H1 (cell line): ENCODE measurements around the gene ENTR1. TPM values are rescaled to one million over a fixed set of nuclear protein-coding genes. Genes with fewer than 3 reads are reported as not detected.

Source experiments
- CTCF ChIA-PET: fragments of 300-600 bp; sonication (Branson Sonifier 250); formaldehyde crosslinking; loops from one replicate; lab custom pipeline; 2021; ENCODE audit not compliant: partially characterized antibody; lab: Charles Lee
- POLR2A ChIA-PET: fragments of 300-600 bp; sonication (Branson Sonifier 250); formaldehyde crosslinking; loops from one replicate; lab custom pipeline; 2021; ENCODE audit warnings: inconsistent platforms; ENCODE audit not compliant: partially characterized antibody; lab: Charles Lee
- DNase-seq, 2 experiments: peaks; one replicate each; pipeline versions ENCODE4 v3.0.0 to v3.0.0-alpha.2; 2010 to 2022; ENCODE audit warnings: low spot score in 2 of 2, low read depth in 1 of 2, mixed read lengths in 1 of 2
- FAIRE-seq: peaks from 2 replicates; lab custom pipeline; 2011; peaks lifted over from hg19 to GRCh38; lab: Jason Lieb, UNC
- H2AFZ ChIP-seq: 2 replicates; pipeline ENCODE4 v1.8.1; 2012; ENCODE audit warnings: low read length, inconsistent platforms
- H2AK5ac ChIP-seq: 2 replicates; pipeline ENCODE4 v1.6.1; 2013; ENCODE audit warnings: low read depth, low read length
- H2BK120ac ChIP-seq: replicated peaks from 2 replicates; pipeline ENCODE3; 2013; ENCODE audit warnings: low read depth, low read length, inconsistent platforms
- H2BK12ac ChIP-seq: 2 replicates; pipeline ENCODE4 v1.6.1; 2013; ENCODE audit warnings: low read depth, low read length
- H2BK15ac ChIP-seq: 2 replicates; pipeline ENCODE4 v1.6.1; 2013; ENCODE audit warnings: low read length
- H2BK20ac ChIP-seq: 2 replicates; pipeline ENCODE4 v1.6.1; 2013; ENCODE audit warnings: low read length
- H2BK5ac ChIP-seq: 2 replicates; pipeline ENCODE4 v1.6.1; 2013; ENCODE audit warnings: low read depth, low read length
- H3K14ac ChIP-seq: 2 replicates; pipeline ENCODE4 v1.6.1; 2013; ENCODE audit warnings: inconsistent platforms; ENCODE audit not compliant: insufficient read length
- H3K18ac ChIP-seq: 2 replicates; pipeline ENCODE4 v1.6.1; 2013; ENCODE audit warnings: low read length; ENCODE audit errors: extremely low read depth
- H3K23ac ChIP-seq: 2 replicates; pipeline ENCODE4 v1.6.1; 2013; ENCODE audit warnings: inconsistent platforms; ENCODE audit not compliant: insufficient read length
- H3K23me2 ChIP-seq: 2 replicates; pipeline ENCODE4 v1.6.1; 2013; ENCODE audit warnings: low read depth, low read length
- H3K27ac ChIP-seq: 2 replicates; pipeline ENCODE4 v1.6.1; 2011; ENCODE audit warnings: low read depth, low read length, inconsistent platforms
- H3K27me3 ChIP-seq, 4 experiments: replicated peaks in 1 of 4; 1 replicate in 1 of 4; 2 replicates in 3 of 4; pipeline versions ENCODE4 v1.6.1 to v1.8.1; 2011 to 2013; ENCODE audit warnings: low read length in 3 of 4, mild to moderate bottlenecking in 3 of 4, inconsistent platforms in 2 of 4, mixed read lengths in 2 of 4, moderate library complexity in 1 of 4; ENCODE audit not compliant: control insufficient read depth in 3 of 4, insufficient read depth in 3 of 4; ENCODE audit errors: extremely low read depth in 1 of 4
- H3K36me3 ChIP-seq, 4 experiments: 2 replicates each; pipeline versions ENCODE4 v1.6.1 to v1.8.1; 2011 to 2013; ENCODE audit warnings: mild to moderate bottlenecking in 4 of 4, low read length in 3 of 4, moderate library complexity in 2 of 4, control low read depth in 1 of 4, inconsistent platforms in 1 of 4; ENCODE audit not compliant: insufficient read depth in 4 of 4, control insufficient read depth in 2 of 4
- H3K4ac ChIP-seq: replicated peaks from 2 replicates; pipeline ENCODE3; 2013; ENCODE audit warnings: low read length, low read depth, mixed read lengths, inconsistent platforms; ENCODE audit not compliant: insufficient read length
- H3K4me1 ChIP-seq, 4 experiments: replicated peaks in 1 of 4; 1 replicate in 1 of 4; 2 replicates in 3 of 4; pipeline versions ENCODE4 v1.6.1 to v1.8.1; 2011 to 2013; ENCODE audit warnings: low read length in 3 of 4, inconsistent platforms in 2 of 4, mixed read lengths in 1 of 4; ENCODE audit not compliant: insufficient read depth in 4 of 4, control insufficient read depth in 3 of 4
- H3K4me2 ChIP-seq, 2 experiments: 2 replicates each; pipeline versions ENCODE4 v1.6.1 to v1.8.1; 2011 to 2013; ENCODE audit warnings: low read depth in 2 of 2, low read length in 2 of 2, control low read depth in 1 of 2, inconsistent platforms in 1 of 2, mild to moderate bottlenecking in 1 of 2; ENCODE audit not compliant: insufficient read depth in 1 of 2
- H3K4me3 ChIP-seq, 4 experiments: fragments of 200-600, 300-600 bp in 1 of 4; sonication (generic), shearing (Covaris generic), sonication (Bioruptor Twin) in 1 of 4; 2 replicates each; pipeline versions ENCODE4 v1.5.1 to v1.8.1; 2011 to 2016; ENCODE audit warnings: low read length in 4 of 4, low read depth in 3 of 4, control low read depth in 2 of 4, inconsistent platforms in 2 of 4, mild to moderate bottlenecking in 2 of 4, mixed read lengths in 1 of 4, moderate library complexity in 1 of 4; ENCODE audit not compliant: insufficient read depth in 2 of 4; ENCODE audit errors: extremely low read depth in 1 of 4
- H3K56ac ChIP-seq: replicated peaks from 2 replicates; pipeline ENCODE3; 2013; ENCODE audit warnings: low read depth, mild to moderate bottlenecking, mixed read lengths, low read length, inconsistent platforms; ENCODE audit not compliant: insufficient read length
- H3K79me1 ChIP-seq: 2 replicates; pipeline ENCODE4 v1.6.1; 2013; ENCODE audit warnings: low read depth, low read length, control low read depth
- H3K79me2 ChIP-seq, 2 experiments: 2 replicates each; pipeline versions ENCODE4 v1.6.1 to v1.8.1; 2012 to 2013; ENCODE audit warnings: low read length in 2 of 2, mild to moderate bottlenecking in 2 of 2, inconsistent platforms in 1 of 2; ENCODE audit not compliant: insufficient read depth in 2 of 2, control insufficient read depth in 1 of 2
- H3K9ac ChIP-seq, 4 experiments: replicated peaks in 1 of 4; 1 replicate in 1 of 4; 2 replicates in 3 of 4; pipeline versions ENCODE4 v1.6.1 to v1.8.1; 2011 to 2013; ENCODE audit warnings: low read depth in 3 of 4, low read length in 3 of 4, control low read depth in 2 of 4, mild to moderate bottlenecking in 2 of 4, moderate library complexity in 2 of 4, inconsistent platforms in 1 of 4; ENCODE audit errors: extremely low read depth in 1 of 4
- H3K9me3 ChIP-seq, 2 experiments: 2 replicates each; pipeline versions ENCODE4 v1.6.1 to v1.8.1; 2012 to 2013; ENCODE audit warnings: mild to moderate bottlenecking in 2 of 2, moderate library complexity in 2 of 2, control low read depth in 1 of 2, inconsistent platforms in 1 of 2, low read depth in 1 of 2, low read length in 1 of 2, mixed read lengths in 1 of 2; ENCODE audit not compliant: insufficient read depth in 2 of 2
- H4K20me1 ChIP-seq, 2 experiments: replicated peaks in 1 of 2; 2 replicates each; pipeline versions ENCODE3 to v1.8.1; 2011 to 2013; ENCODE audit warnings: inconsistent platforms in 2 of 2, low read length in 2 of 2, mild to moderate bottlenecking in 1 of 2; ENCODE audit not compliant: insufficient read depth in 2 of 2, control insufficient read depth in 1 of 2
- H4K5ac ChIP-seq: 2 replicates; pipeline ENCODE4 v1.6.1; 2013; ENCODE audit warnings: low read length, low read depth, mixed read lengths, inconsistent platforms; ENCODE audit not compliant: insufficient read length
- H4K8ac ChIP-seq: 2 replicates; pipeline ENCODE4 v1.8.0; 2013; ENCODE audit warnings: mild to moderate bottlenecking, moderate library complexity, low read length, inconsistent platforms; ENCODE audit not compliant: insufficient read depth; ENCODE audit errors: extremely low read depth
- H4K91ac ChIP-seq: replicated peaks from 2 replicates; pipeline ENCODE3; 2013; ENCODE audit warnings: low read length, mixed read lengths, inconsistent platforms; ENCODE audit not compliant: insufficient read length
- ASH2L ChIP-seq: fragments of 200-600, 300-600 bp; sonication (generic); IDR thresholded peaks from one replicate; pipeline ENCODE4 v1.7.1; 2017; ENCODE audit warnings: low read length
- BCL11A ChIP-seq, 2 experiments: IDR thresholded peaks; one replicate each; pipeline ENCODE4 v1.6.1; 2011; ENCODE audit warnings: low read depth in 2 of 2, low read length in 2 of 2, mild to moderate bottlenecking in 2 of 2
- EGR1 ChIP-seq: IDR thresholded peaks from 2 replicates; pipeline ENCODE4 v1.6.1; 2011; ENCODE audit warnings: low read depth, low read length, borderline replicate concordance
- HDAC6 ChIP-seq: IDR thresholded peaks from one replicate; pipeline ENCODE4 v1.7.1; 2012; ENCODE audit warnings: low read depth, mild to moderate bottlenecking, inconsistent platforms, low read length, moderate library complexity
- JUN ChIP-seq: IDR thresholded peaks from 2 replicates; pipeline ENCODE4 v1.6.1; 2011; ENCODE audit warnings: low read depth, mild to moderate bottlenecking, improper control_type of control experiment, low read length
- PHF8 ChIP-seq: fragments of 200-600 bp; sonication (generic); conservative IDR thresholded peaks from 2 replicates; pipeline ENCODE4 v1.7.1; 2012; ENCODE audit warnings: low read depth, mild to moderate bottlenecking, inconsistent platforms, low read length, moderate library complexity
- SIX5 ChIP-seq: IDR thresholded peaks from 2 replicates; pipeline ENCODE4 v1.6.1; 2011; ENCODE audit warnings: mild to moderate bottlenecking, low read depth, low read length
- SP1 ChIP-seq: IDR thresholded peaks from 2 replicates; pipeline ENCODE4 v1.6.1; 2011; ENCODE audit warnings: low read depth, low read length
- TAF1 ChIP-seq: IDR thresholded peaks from 2 replicates; pipeline ENCODE4 v1.6.1; 2011; ENCODE audit warnings: mild to moderate bottlenecking, low read depth, low read length
- TCF12 ChIP-seq: IDR thresholded peaks from 2 replicates; pipeline ENCODE4 v1.6.1; 2011; ENCODE audit warnings: low read depth, mild to moderate bottlenecking, low read length
- TEAD4 ChIP-seq: IDR thresholded peaks from 2 replicates; pipeline ENCODE4 v1.6.1; 2012; ENCODE audit warnings: low read depth, low read length, inconsistent platforms, mixed read lengths
- WGBS, 2 experiments: shearing (Covaris generic) in 1 of 2; methylation state at CpG; one replicate each; pipeline versions ENCODE4 v1.1.6 to v1.1.7; 2013 to 2015; ENCODE audit warnings: low lambda C conversion rate in 2 of 2, mixed read lengths in 2 of 2, inconsistent platforms in 1 of 2, low coverage in 1 of 2, missing lambda C conversion rate in 1 of 2; ENCODE audit not compliant: insufficient replicate concordance in 2 of 2, insufficient coverage in 1 of 2, insufficient read length in 1 of 2; ENCODE audit errors: extremely low coverage in 1 of 2, missing lambda C conversion rate in 1 of 2; 5-methylcytosine and 5-hydroxymethylcytosine counted together
- polyA plus RNA-seq, 7 experiments: library from polyadenylated mRNA; depleted of rRNA in 3 of 7; stranded (reverse) in 5 of 7; unstranded in 2 of 7; fragments of >200 nt in 5 of 7; fragments of 200-250 nt in 2 of 7; gene quantifications; 1 replicate in 5 of 7; 2 replicates in 1 of 7; 4 replicates in 1 of 7; pipeline versions ENCODE4 v1.2.1 to v1.2.3, GENCODE V29; 2011 to 2013; ENCODE audit warnings: missing spikeins in 2 of 7, mixed read lengths in 2 of 7
- total RNA-seq: library from RNA; stranded (reverse); fragmentation: NEBNext Ultra II Directional; extraction: Animal tissue kit (Norgen Biotek cat#: 25700); gene quantifications from 2 replicates; pipeline ENCODE4 v1.2.1, GENCODE V29; 2021

Gene ENTR1
- total and polyA plus RNA-seq, 2 of the 8 experiments (the other 6 are each of a cell fraction or from before 2014, with no cell fraction given) = 65.2 to 102 TPM

DNA sequence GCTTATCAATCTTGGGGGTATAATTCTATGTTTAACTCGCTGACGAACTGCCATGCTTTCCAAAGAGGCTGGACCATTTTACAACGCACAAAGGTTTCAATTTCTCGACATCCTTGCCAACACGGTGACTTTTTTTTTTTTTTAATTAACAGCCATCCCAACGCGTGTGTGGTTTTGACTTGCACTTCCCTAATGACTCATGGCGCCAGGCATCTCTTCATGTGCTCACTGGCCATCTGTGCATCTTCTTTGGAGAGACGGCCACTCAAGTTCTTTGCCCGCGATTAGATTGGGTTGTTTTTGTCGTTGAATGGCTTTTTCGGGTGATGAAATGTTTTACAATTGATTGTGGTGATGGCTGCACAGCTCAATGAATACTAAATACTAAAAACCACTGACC is 24.4 kb downstream of the ENTR1 start:
- Histone ChIP-seq H2BK20ac (no peak overlapping the region), H3K79me2 (no peaks in the 10 kb centered on the region)
- TF ChIP-seq HDAC6 (no peak), TCF12 (no peak), TAF1 (no peak), PHF8 (no peak), EGR1 (no peak), SIX5 (no peak), TEAD4 (no peak), ASH2L (no peak), SP1 (no peak), JUN (no peak), BCL11A (IDR thresholded peaks at IDR 0.05; ENCODE audit: low read depth in 2 of 2, low read length in 2 of 2) (no peak)
- TF ChIP-seq, all 59 proteins: peak for 0
- no peak overlapping the region for H3K14ac ChIP-seq
- no peak overlapping the region for H3K56ac ChIP-seq
- no peak overlapping the region for H3K4me2 ChIP-seq
- FAIRE-seq (no peak), DNase-seq (no peak)
- no peak overlapping the region for H4K91ac ChIP-seq
- H3K23ac ChIP-seq = no peak overlapping the region
- H2AFZ ChIP-seq = no peak overlapping the region
- H3K36me3 ChIP-seq = peaks cover 15 to 66% (median 49%) of the 10 kb centered on the region in 4 experiments
- H4K8ac ChIP-seq = no peak overlapping the region
- H2BK12ac ChIP-seq = no peak overlapping the region
- H2AK5ac ChIP-seq = no peak overlapping the region
- no peak overlapping the region for H3K18ac ChIP-seq
- no peak overlapping the region for H4K5ac ChIP-seq
- no peaks in the 10 kb centered on the region for H3K9me3 ChIP-seq
- H4K20me1 ChIP-seq = peaks cover 4 to 17% of the 10 kb centered on the region in 2 experiments
- H3K27ac ChIP-seq = no peak overlapping the region
- H3K4me3 ChIP-seq = no peak overlapping the region
- ChIA-PET CTCF (interaction anchor here (0.6 to 4.7 kb wide), 4 partner anchors 15 to 82 kb away, joined by 3 to 26 read pairs (median 4); partner anchors contain the start of gene SNAPC4), POLR2A (interaction anchor here (1.1 to 14.0 kb wide), 6 partner anchors 8 to 44 kb away, joined by 3 to 139 read pairs (median 8); partner anchors contain the start of genes CARD9 and SNAPC4)
- H3K27me3 ChIP-seq = no peaks in the 10 kb centered on the region
- no peak overlapping the region for H3K9ac ChIP-seq
- 92% methylated on average over 13 of the region's 13 CpGs; no CpG with 5 or more reads in 1 of the 2 experiments for WGBS, 2 experiments
- no peaks in the 10 kb centered on the region; the same call in 1 of the 2 replicates for H3K79me1 ChIP-seq
- H2BK5ac ChIP-seq = no peak overlapping the region
- no peak overlapping the region for H2BK15ac ChIP-seq
- H3K4ac ChIP-seq = no peak overlapping the region
- no peaks in the 10 kb centered on the region for H3K23me2 ChIP-seq
- H3K4me1 ChIP-seq = no peaks in the 10 kb centered on the region
- no peak overlapping the region for H2BK120ac ChIP-seq
